ENCODE data around the gene SUGCT.

- TF ChIP-seq SPI1 (IDR thresholded peaks at IDR 0.05; ENCODE audit: low read depth, low read length) (no peak), POLR2AphosphoS5 (IDR thresholded peaks at IDR 0.05; ENCODE audit: low read depth, low read length) (no peak), TAF1 (IDR thresholded peaks at IDR 0.05; ENCODE audit: low read depth, low read length) (no peak), POLR2A (IDR thresholded peaks at IDR 0.05; ENCODE audit: low read depth, low read length) (no peak), PAX5 (IDR thresholded peaks at IDR 0.05; ENCODE audit: insufficient read depth, low read length, severe bottlenecking) (no peak)
Observed at GRCh38 chr7:40234046-40234445, 99.2 kb downstream of the SUGCT start.
